Endothelial cell of umbilical vein (primary cell): ENCODE measurements around the gene CRKL. TPM values are rescaled to one million over a fixed set of nuclear protein-coding genes. Genes with fewer than 3 reads are reported as not detected.

Source experiments
- BruUV-seq: library from RNA; stranded (reverse); fragments of 400-500 nt; replicated peaks from 2 replicates; lab custom pipeline; 2021; lab: Mats Ljungman, UMichigan
- CTCF ChIA-PET: fragments of 300-600, 350-600 bp; sonication (Branson Sonifier 250); formaldehyde crosslinking; loops from one replicate; lab custom pipeline; 2021; ENCODE audit warnings: antibody characterized with exemption, inconsistent platforms; lab: Charles Lee
- POLR2A ChIA-PET: fragments of 300-600, 350-600 bp; sonication (Branson Sonifier 250); formaldehyde crosslinking; loops from one replicate; lab custom pipeline; 2021; ENCODE audit warnings: antibody characterized with exemption, inconsistent platforms; lab: Charles Lee
- DNase-seq: peaks from one replicate; pipeline ENCODE4 v3.0.0-alpha.2; 2011; ENCODE audit warnings: low read depth, low spot score
- FAIRE-seq: peaks from 2 replicates; lab custom pipeline; 2011; peaks lifted over from hg19 to GRCh38; lab: Jason Lieb, UNC
- H2AFZ ChIP-seq: 2 replicates; pipeline ENCODE4 v1.6.0; 2012; ENCODE audit warnings: low read depth, low read length, control low read depth, inconsistent platforms
- H3K27ac ChIP-seq: 2 replicates; pipeline ENCODE4 v1.5.1; 2011; ENCODE audit warnings: low read depth, mild to moderate bottlenecking, control low read depth, low read length, moderate library complexity; ENCODE audit not compliant: insufficient read depth
- H3K27me3 ChIP-seq, 2 experiments: 2 replicates each; pipeline versions ENCODE4 v1.6.0 to v1.6.1; 2011; ENCODE audit warnings: low read length in 2 of 2, mixed read lengths in 1 of 2; ENCODE audit not compliant: control insufficient read depth in 2 of 2, insufficient read depth in 2 of 2
- H3K36me3 ChIP-seq, 2 experiments: 2 replicates in 1 of 2; 3 replicates in 1 of 2; pipeline ENCODE4 v1.5.1; 2011; ENCODE audit warnings: low read length in 2 of 2, mild to moderate bottlenecking in 1 of 2, moderate library complexity in 1 of 2; ENCODE audit not compliant: control insufficient read depth in 2 of 2, insufficient read depth in 2 of 2; ENCODE audit errors: extremely low read depth in 1 of 2
- H3K4me1 ChIP-seq: 3 replicates; pipeline ENCODE4 v1.5.1; 2011; ENCODE audit warnings: mild to moderate bottlenecking, low read length; ENCODE audit not compliant: control insufficient read depth, insufficient read depth; ENCODE audit errors: extremely low read depth
- H3K4me2 ChIP-seq: 2 replicates; pipeline ENCODE4 v1.6.1; 2011; ENCODE audit warnings: low read length, control low read depth, mixed read lengths; ENCODE audit not compliant: insufficient read depth
- H3K4me3 ChIP-seq, 3 experiments: fragments of 200-600 bp in 1 of 3; sonication (generic), shearing (Covaris generic) in 1 of 3; replicated peaks in 1 of 3; 2 replicates each; pipeline ENCODE4 v1.5.1; 2011 to 2016; ENCODE audit warnings: control low read depth in 3 of 3, low read length in 3 of 3, mild to moderate bottlenecking in 2 of 3, inconsistent platforms in 1 of 3, low read depth in 1 of 3, moderate library complexity in 1 of 3; ENCODE audit not compliant: insufficient read depth in 1 of 3
- H3K79me2 ChIP-seq: 2 replicates; pipeline ENCODE4 v1.6.0; 2012; ENCODE audit warnings: low read length, inconsistent platforms; ENCODE audit not compliant: control insufficient read depth, insufficient read depth
- H3K9ac ChIP-seq: replicated peaks from 2 replicates; pipeline ENCODE3; 2011; ENCODE audit warnings: low read length, control low read depth; ENCODE audit not compliant: insufficient read depth; ENCODE audit errors: extremely low read depth
- H3K9me1 ChIP-seq: replicated peaks from 3 replicates; pipeline ENCODE4 v1.6.0; 2011; ENCODE audit warnings: mild to moderate bottlenecking, low read length; ENCODE audit not compliant: control insufficient read depth, insufficient read depth; ENCODE audit errors: extremely low read depth
- H3K9me3 ChIP-seq: replicated peaks from 2 replicates; pipeline ENCODE4 v1.5.1; 2012; ENCODE audit warnings: low read length, inconsistent platforms; ENCODE audit not compliant: control insufficient read depth, insufficient read depth
- H4K20me1 ChIP-seq: replicated peaks from 2 replicates; pipeline ENCODE3; 2011; ENCODE audit warnings: mild to moderate bottlenecking, low read length; ENCODE audit not compliant: control insufficient read depth, insufficient read depth; ENCODE audit errors: extremely low read depth
- CTCF ChIP-seq, 2 donors: IDR thresholded peaks; 1 replicate in 1 of 2; 2 replicates in 1 of 2; pipeline ENCODE4 v1.5.1; 2011; ENCODE audit warnings: low read length in 2 of 2, mild to moderate bottlenecking in 2 of 2, moderate library complexity in 2 of 2, control low read depth in 1 of 2, inconsistent platforms in 1 of 2, low read depth in 1 of 2; ENCODE audit not compliant: insufficient read depth in 1 of 2; ENCODE audit errors: extremely low read depth in 1 of 2
- EZH2 ChIP-seq: IDR thresholded peaks from 2 replicates; pipeline ENCODE4 v1.6.1; 2012; ENCODE audit warnings: borderline replicate concordance, low read depth, mild to moderate bottlenecking, moderate library complexity, low read length, inconsistent platforms; ENCODE audit not compliant: severe bottlenecking
- FOS ChIP-seq: IDR thresholded peaks from 2 replicates; pipeline ENCODE4 v1.6.1; 2011; ENCODE audit warnings: mild to moderate bottlenecking, low read length, moderate library complexity, borderline replicate concordance; ENCODE audit not compliant: insufficient read depth
- GATA2 ChIP-seq: IDR thresholded peaks from 2 replicates; pipeline ENCODE4 v1.7.0; 2011; ENCODE audit warnings: low read depth, mild to moderate bottlenecking, moderate library complexity, mixed read lengths, low read length; ENCODE audit not compliant: insufficient read length, insufficient read depth
- JUN ChIP-seq: IDR thresholded peaks from 2 replicates; pipeline ENCODE4 v1.6.1; 2011; ENCODE audit warnings: borderline replicate concordance, low read depth; ENCODE audit not compliant: insufficient read length, insufficient read depth
- MYC ChIP-seq: IDR thresholded peaks from one replicate; pipeline ENCODE4 v1.6.1; 2011; ENCODE audit warnings: mild to moderate bottlenecking, low read depth, low read length
- POLR2A ChIP-seq: IDR thresholded peaks from 2 replicates; pipeline ENCODE4 v1.6.1; 2012; ENCODE audit warnings: low read depth, mild to moderate bottlenecking, control low read depth, low read length
- POLR2AphosphoS5 ChIP-seq: IDR thresholded peaks from 2 replicates; pipeline ENCODE4 v1.6.1; 2012; ENCODE audit warnings: low read depth, mild to moderate bottlenecking, control low read depth, low read length, moderate library complexity; ENCODE audit not compliant: insufficient read depth
- dilution Hi-C: fragments of 300-500 bp; cut with MboI; formaldehyde crosslinking; loops from one replicate; pipeline ENCODE4 v1.15.0; 2019; ENCODE audit warnings: low sequenced_read_pairs; ENCODE audit not compliant: extremely low pct_ligation_motif_present
- intact Hi-C: fragments of 100-400 bp; cut with micrococcal nuclease; formaldehyde crosslinking; loops from one replicate; pipeline ENCODE4 v1.10.0; 2022
- polyA plus RNA-seq, 4 experiments: library from polyadenylated mRNA; depleted of rRNA in 3 of 4; stranded (reverse) in 3 of 4; unstranded in 1 of 4; fragments of >200 nt; gene quantifications; 2 replicates each; pipeline versions ENCODE4 v1.2.1 to v1.2.3, GENCODE V29; 2011 to 2012; ENCODE audit warnings: missing spikeins in 1 of 4
- total RNA-seq: library from RNA; stranded (reverse); gene quantifications from 2 replicates; pipeline ENCODE4 v1.2.3, GENCODE V29; 2021
- TF ChIP-seq, protein P1 (sequence below): IDR thresholded peaks from 2 replicates; pipeline ENCODE4 v1.6.1; 2011; ENCODE audit not compliant: insufficient read depth, insufficient read length

CRKL gene
- total and polyA plus RNA-seq, 2 donors (not counting 3 experiments of a cell fraction or from before 2014, with no cell fraction given) = 18.0 to 50.6 TPM

GRCh38 chr22:20918663-20919218 lies 1.5 kb downstream of the CRKL start:
- Histone ChIP-seq H3K79me2 (peaks cover 64% of the 10 kb centered on the region), H3K36me3 (no peaks in the 10 kb centered on the region), H3K9ac (peak overlapping the region; percentile 80), H3K4me3 (peak overlapping the region; percentile 69 to 100 (median 97)), H3K9me1 (no peaks in the 10 kb centered on the region), H3K27me3 (no peaks in the 10 kb centered on the region), H3K27ac (peak overlapping the region; percentile 19), H4K20me1 (peaks cover 3% of the 10 kb centered on the region), H3K4me2 (peak overlapping the region; percentile 100), H3K9me3 (no peaks in the 10 kb centered on the region), H2AFZ (no peak overlapping the region), H3K4me1 (peaks cover 6% of the 10 kb centered on the region)
- dilution Hi-C loops = no loop called here
- no peak for TF ChIP-seq CTCF (IDR thresholded peaks at IDR 0.05; ENCODE audit: extremely low read depth in 1 of 2, insufficient read depth in 1 of 2, low read depth in 1 of 2, low read length in 2 of 2)
- no peak for TF ChIP-seq MYC
- no peak for TF ChIP-seq GATA2
- no peak for TF ChIP-seq POLR2AphosphoS5
- no peak for TF ChIP-seq POLR2A
- no peak for TF ChIP-seq EZH2
- no peak for TF ChIP-seq FOS
- no peak for TF ChIP-seq JUN
- TF ChIP-seq, protein P1, sequence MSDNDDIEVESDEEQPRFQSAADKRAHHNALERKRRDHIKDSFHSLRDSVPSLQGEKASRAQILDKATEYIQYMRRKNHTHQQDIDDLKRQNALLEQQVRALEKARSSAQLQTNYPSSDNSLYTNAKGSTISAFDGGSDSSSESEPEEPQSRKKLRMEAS = no peak
- ChIA-PET POLR2A (interaction anchor here (0.7 kb wide), 2 partner anchors 9 to 93 kb away, joined by 8 read pairs; no protein-coding TSS in a partner anchor), CTCF (interaction anchor here (0.7 to 1.3 kb wide), 2 partner anchors 33 to 52 kb away, joined by 3 to 5 read pairs; no protein-coding TSS in a partner anchor)
- DNase-seq = no peak
- intact Hi-C loops = loop anchor here (5.0 kb wide), 1 partner anchor 44 kb away; no protein-coding TSS in a partner anchor
- FAIRE-seq = no peak
- BruUV-seq = no TSS peak
